GM18502 (cell line): ENCODE data around the gene ABCB7.
"Not testable (repeated sequence)": the region's sequence is repeated elsewhere in the genome, so short reads cannot be mapped to it uniquely, and the experiment has no call there.

Experiments
- ATAC-seq: cut with Tn5 transposase; IDR thresholded peaks from one replicate; pipeline ENCODE4 v1.9.1; 2021; ENCODE audit warnings: mild to moderate bottlenecking; ENCODE audit not compliant: unreplicated experiment, poor library complexity

ABCB7 gene

DNA sequence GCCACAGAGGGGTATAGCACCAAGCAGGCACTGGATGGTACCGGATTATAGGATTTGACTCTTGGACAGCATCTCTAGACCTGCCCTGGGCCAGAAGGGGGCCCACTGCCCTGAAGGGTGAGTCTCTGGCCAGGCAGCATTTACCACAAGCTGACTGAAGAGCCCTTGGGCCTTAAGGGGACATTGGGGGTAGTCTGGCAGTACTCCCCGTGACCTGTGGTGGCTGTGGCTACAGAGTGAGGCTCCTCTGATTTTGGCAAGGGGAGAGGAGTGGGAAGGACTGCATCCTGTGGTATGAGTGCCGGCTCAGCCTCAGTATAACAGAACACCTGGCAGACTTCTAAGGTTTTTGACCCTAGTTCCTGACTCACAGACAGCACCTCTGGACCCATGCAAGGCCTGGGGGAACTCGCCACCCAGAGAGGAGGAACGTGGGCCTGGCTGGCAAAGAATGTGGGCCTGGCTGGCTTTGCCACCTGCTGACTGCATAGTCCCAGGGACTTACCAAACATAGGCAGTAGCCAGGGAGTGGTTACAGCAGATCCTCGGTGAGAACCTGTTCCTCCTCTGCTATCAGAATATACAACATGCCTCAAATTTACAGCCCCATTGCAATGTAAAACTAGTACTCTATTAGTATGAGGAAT lies 48.1 kb downstream of the ABCB7 start:
- no peak for ATAC-seq

DNA sequence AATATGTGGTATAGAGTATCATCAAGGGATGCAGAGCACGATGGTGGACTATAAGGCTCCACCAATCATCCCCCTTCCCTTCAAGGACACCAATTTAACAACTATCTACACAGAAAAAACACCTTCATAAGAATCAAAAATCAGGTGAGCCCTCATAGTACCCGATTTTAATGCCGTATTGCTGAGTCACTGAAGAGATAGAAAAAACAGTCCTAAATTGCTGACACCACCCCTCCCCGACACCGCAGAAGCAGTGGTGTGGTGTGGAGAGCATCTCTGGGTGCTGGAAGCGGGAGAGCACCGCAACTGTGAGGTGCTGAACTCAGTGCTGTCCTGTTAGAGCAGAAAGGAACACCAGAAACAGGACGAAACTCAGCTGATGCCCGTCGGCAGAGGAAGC lies 49.3 kb downstream of the ABCB7 start:
- ATAC-seq = no peak

DNA sequence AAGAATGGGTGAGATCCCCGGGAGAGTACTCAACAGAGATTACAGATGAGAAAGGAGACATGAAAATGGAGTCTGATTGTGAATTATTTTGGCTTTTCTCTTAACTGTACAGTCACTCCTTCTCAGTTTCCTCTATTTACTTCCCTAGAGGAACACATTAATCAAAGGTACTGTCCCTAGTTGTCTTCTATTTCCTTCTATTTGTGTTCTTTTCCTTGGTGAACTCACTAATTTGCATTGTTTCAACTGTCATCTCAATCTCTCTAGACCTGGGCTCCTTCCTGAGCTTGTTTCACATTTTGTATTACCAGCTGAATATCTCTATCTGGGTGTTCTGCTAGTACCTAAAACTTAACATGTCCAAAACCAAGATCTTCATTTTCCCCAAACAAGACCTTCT lies 59.8 kb downstream of the ABCB7 start:
- ATAC-seq = no peak

DNA sequence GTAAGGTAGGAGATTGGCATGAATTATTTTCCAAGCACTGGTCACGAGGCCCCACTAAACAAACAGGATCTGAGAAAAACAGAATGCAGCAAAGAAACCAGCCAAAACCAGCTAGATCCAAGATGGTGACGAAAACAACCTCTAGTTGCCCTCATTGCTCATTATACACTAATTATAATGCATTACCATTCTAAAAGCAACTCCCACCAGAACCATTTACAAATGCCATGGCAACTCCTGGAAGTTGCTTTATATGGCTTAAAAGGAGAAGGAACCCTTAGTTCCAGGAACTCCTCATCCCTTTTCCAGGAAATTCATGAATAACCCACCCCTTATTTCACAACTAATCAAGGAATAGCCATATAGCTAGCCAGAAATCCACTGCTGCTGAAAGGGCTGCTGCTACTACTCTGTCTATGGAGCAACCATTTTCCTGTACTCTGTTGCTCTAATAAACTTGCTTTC lies 69.3 kb downstream of the ABCB7 start:
- ATAC-seq = no peak

DNA sequence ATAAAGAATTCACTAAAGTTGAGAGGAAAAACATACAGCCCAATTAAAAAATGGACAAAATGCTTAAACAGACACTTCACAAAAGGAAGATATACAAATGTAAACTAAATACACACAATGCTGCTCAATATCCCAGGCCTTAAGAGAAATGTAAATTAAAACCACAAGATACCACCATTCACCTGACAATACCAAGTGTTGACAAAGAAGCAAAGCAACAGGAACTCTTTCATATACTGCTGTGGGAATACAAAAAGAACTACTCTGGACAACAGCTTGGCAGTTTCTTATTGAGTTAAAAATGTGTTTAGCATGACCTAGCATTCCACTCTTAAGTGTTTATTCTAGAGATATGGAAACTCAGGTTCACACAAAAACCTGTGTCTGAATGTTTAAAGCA lies 71.3 kb downstream of the ABCB7 start:
- no peak for ATAC-seq

DNA sequence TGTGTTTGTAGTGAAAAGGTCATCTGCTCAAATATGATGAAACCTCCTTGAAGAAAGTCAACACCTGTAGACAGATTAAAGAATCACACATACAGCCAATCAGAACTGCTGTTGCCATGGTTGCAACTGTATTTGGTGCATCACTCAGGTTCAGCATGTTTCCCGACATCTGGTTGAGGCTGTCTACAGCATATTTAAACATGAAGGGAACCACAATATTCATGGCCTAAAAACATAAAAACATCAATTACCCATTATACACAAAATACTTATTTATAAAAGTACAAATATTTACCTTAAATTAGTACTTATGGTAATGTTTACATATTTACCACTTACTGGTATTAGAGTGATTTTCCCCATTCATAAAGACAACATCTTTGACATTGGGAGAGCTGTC lies 79.7 kb downstream of the ABCB7 start:
- no peak for ATAC-seq

DNA sequence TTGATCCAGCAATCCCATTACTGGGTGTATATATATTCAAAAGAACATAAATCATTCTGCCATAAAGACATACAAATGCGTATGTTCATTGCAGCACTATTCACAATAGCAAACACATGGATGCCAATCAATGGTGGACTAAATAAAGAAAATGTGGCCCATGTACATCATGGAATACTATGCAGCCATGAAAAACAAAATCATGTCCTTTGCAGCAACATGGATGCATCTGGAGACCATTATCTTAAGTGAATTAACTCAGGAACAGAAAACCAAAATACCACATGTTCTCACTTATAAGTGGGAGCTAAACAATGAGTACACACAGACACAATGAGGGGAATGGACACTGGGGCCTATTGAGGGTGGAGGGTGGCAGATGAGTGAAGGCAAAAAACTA lies 81.6 kb downstream of the ABCB7 start:
- no peak for ATAC-seq

DNA sequence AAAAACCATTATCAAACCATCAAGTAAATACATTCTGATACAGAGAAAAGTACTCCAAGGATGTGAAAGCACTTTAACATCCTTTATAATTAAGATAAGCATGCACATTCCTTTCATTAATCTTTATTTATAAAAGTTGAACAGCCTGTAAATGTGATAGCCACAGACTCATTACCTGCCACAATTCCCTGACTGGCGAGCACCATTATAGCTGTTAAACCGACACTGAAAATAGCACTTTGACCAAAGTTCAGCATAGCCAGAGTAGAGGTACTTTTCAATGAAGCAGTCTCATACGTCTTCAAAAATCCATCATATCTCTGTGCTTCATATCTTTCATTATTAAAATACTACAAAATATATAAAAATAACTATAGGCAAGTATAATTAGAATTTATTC lies 84.7 kb downstream of the ABCB7 start:
- ATAC-seq = no peak

DNA sequence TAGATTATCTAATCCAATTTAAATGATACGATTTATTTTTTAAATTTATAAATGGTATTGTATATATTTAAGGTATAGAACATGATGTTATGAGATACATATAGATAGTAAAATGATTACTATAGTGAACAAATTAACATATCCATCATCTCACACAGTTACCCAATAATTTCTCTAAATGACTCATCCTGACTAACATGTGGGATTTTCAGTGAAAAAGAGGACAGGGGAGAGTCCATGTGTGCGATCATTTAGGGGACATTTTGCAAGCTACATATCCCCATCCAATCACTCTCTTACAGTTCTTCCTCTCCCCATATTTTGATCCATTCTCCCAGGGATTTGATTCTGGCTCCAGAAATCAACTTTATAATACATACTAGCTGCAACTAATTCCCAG lies 88.2 kb downstream of the ABCB7 start:
- no peak for ATAC-seq

DNA sequence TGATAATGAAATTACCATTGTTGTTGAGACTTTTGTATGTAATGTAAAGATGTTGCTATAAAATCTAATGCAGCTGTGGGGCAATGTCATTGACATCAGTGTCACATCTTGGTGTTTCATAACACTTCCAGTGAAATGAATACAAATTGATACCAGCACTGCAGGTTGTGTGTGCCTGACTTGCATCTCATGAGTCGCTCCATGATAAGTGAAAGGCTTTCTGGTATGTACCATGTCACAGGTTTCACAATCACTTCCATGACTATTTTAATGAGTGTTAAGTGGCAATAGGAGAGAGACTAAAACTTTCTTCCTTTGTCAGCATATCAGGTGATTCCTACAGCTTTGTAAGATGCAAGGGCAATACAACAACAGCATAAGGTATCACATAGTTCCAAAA lies 94.4 kb downstream of the ABCB7 start:
- no peak for ATAC-seq

DNA sequence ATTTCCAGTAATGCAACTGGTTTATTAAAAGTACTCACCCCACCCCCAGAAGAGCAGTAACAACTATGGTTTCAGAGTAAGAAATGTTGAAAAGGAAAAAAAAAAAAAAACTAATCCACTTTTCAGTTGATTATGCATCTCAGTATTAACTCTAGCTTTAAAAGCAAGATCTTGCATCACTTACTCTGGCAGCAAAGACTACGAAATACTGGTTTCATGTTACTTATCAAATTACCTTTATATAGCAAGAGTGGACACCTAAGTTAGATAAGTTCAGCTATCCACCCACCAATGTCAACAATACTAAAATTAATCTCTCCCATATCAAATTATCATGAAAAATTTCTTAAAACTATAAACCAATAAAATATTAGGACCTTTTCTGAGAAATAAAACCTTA lies 105.0 kb downstream of the ABCB7 start:
- ATAC-seq = no peak

DNA sequence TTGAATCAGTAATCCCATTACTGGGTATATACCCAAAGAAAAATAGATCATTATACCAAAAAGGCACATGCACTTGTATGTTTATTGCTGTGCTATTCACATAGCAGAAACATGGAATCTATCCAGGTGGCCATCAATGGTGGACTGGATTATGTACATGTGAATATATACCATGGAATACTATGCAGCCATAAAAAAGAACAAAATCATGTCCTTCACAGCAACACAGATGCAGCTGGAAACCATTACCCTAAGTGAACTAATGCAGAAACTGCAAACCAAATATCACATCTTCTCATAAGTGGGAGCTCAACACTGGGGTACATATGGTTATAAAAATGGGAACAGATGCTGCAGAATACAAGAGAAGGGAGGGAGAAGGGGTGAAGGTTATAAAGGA lies 110.7 kb downstream of the ABCB7 start:
- no peak for ATAC-seq

DNA sequence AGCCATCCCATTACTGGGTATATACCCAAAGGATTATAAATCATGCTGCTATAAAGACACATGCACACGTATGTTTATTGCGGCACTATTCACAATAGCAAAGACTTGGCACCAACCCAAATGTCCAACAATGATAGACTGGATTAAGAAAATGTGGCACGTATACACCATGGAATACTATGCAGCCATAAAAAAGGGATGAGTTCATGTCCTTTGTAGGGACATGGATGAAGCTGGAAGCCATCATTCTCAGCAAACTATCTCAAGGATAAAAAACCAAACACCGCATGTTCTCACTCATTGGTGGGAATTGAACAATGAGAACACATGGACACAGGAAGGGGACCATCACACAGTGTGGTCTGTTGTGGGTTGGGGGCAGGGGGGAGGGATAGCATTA lies 111.9 kb downstream of the ABCB7 start:
- ATAC-seq = not testable (repeated sequence)

DNA sequence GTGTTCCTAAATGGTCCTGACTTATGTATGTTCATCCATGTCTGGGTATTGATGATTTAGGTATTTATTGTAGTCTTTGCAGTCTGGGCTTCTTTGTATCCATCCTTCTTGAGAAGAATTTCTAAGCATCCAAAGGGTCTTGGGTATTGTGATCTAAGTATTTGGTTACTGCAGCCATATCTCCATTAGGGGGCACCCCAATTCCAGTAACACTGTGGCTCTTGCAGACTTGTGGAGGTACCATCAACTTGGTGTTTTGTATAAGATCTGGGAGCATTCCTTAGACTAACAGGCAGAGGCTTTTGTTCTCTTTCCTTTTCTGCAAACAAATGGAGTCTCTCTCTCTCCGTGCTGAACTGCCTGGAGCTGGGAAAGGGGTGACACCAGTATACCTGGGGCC lies 117.2 kb downstream of the ABCB7 start:
- ATAC-seq = no peak
